Uterus (tissue), 4 donors: ENCODE data around the gene TMED4. TPM values are rescaled to one million over a fixed set of nuclear protein-coding genes. Genes with fewer than 3 reads are reported as not detected.

Source experiments
- DNase-seq, 2 donors: peaks; one replicate each; pipeline ENCODE4 v3.0.0-alpha.2; 2019 to 2020
- H3K27ac ChIP-seq, 2 donors: fragments of 200-600 bp; sonication (generic); 1 replicate in 1 of 2; 2 replicates in 1 of 2; pipeline ENCODE4 v1.5.1; 2016 to 2018
- H3K27me3 ChIP-seq, 2 donors: fragments of 200-600 bp; sonication (generic); one replicate each; pipeline ENCODE4 v1.5.1; 2018 to 2019; ENCODE audit warnings: control low read depth in 1 of 2
- H3K36me3 ChIP-seq, 2 donors: fragments of 200-600 bp; sonication (generic); one replicate each; pipeline ENCODE4 v1.5.1; 2019; ENCODE audit warnings: control low read depth in 1 of 2
- H3K4me1 ChIP-seq, 2 donors: fragments of 200-600 bp; sonication (generic); one replicate each; pipeline ENCODE4 v1.5.1; 2018 to 2019; ENCODE audit warnings: control low read depth in 1 of 2
- H3K4me3 ChIP-seq, 2 donors: fragments of 200-600 bp; sonication (generic); 1 replicate in 1 of 2; 2 replicates in 1 of 2; pipeline ENCODE4 v1.5.1; 2018 to 2019; ENCODE audit warnings: mild to moderate bottlenecking in 1 of 2
- H3K9me3 ChIP-seq, 2 donors: fragments of 200-600 bp; sonication (generic); one replicate each; pipeline ENCODE4 v1.5.1; 2019; ENCODE audit warnings: control low read depth in 1 of 2
- CTCF ChIP-seq, 4 experiments: fragments of 200-600 bp in 2 of 4; fragments of 450-650 bp in 2 of 4; sonication (generic) in 2 of 4; IDR thresholded peaks; one replicate each; pipeline ENCODE4 v1.5.1; 2016 to 2019; ENCODE audit warnings: antibody characterized with exemption in 4 of 4, mild to moderate bottlenecking in 2 of 4, moderate library complexity in 1 of 4
- POLR2A ChIP-seq, 2 donors: fragments of 450-650 bp; IDR thresholded peaks; one replicate each; pipeline ENCODE4 v1.6.1; 2016; ENCODE audit warnings: antibody characterized with exemption in 2 of 2, mild to moderate bottlenecking in 1 of 2, moderate library complexity in 1 of 2
- intact Hi-C: fragments of 100-400 bp; cut with DNase I; formaldehyde crosslinking; loops from one replicate; pipeline ENCODE4 v1.15.1; 2023; ENCODE audit warnings: low total_unique reads
- total RNA-seq, 4 donors: library from RNA; depleted of rRNA in 3 of 4; stranded (reverse); fragments of >200 nt in 3 of 4; gene quantifications; one replicate each; pipeline versions ENCODE4 v1.1.0 to v1.2.4, GENCODE V29; 2014 to 2023
- donor health status: DM: yes; HTN: yes; CAD: no.

TMED4 gene
- total RNA-seq, 4 donors from 2014 or later, result 37.9 to 403 (median 85.8) TPM

GRCh38 chr7:44587843-44588711 is 6.0 kb upstream of the TMED4 start:
- Histone ChIP-seq H3K4me3 (no peak overlapping the region), H3K36me3 (no peaks in the 10 kb centered on the region), H3K27ac (no peak overlapping the region), H3K27me3 (no peaks in the 10 kb centered on the region), H3K9me3 (no peaks in the 10 kb centered on the region), H3K4me1 (no peaks in the 10 kb centered on the region)
- intact Hi-C loops, result no loop called here
- peak; percentile 34 to 54 for DNase-seq
- no peak for TF ChIP-seq POLR2A (IDR thresholded peaks at IDR 0.05)
- peak; percentile 48 to 70 (median 56) for TF ChIP-seq CTCF (IDR thresholded peaks at IDR 0.05)

DNA sequence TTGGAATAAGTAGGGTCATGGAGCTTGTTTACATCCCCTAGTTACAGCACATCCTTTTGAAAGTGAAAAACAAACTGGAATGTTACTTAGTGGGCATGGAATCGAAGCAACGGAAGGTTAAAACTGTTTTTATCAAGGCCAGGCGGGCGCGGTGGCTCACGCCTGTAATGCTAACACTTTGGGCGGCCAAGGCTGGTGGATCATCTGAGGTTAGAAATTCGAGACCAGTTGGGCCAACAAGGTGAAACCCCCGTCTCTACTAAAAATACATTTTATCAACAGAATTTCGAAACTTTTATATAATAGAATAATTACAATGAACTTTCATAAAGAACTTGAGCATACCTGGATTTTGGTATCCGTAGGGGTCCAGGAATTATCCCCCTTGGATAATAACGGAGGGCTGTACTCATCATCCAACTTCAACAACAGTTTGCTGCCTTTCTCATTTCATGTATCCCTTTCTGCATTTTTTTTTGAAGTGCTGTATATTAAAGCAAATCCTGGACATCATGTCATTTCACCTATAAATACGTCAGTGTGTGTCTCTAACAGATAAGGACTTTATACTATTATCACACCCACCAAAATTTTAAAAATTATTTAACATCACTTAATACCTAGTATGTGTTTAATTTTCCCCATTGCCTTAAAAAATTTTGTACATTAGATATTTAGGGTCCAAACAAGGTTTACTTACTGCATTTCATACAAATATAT is 1.3 kb upstream of the TMED4 start:
- no peaks in the 10 kb centered on the region for H3K9me3 ChIP-seq
- H3K36me3 ChIP-seq, result no peaks in the 10 kb centered on the region
- H3K4me3 ChIP-seq, result peak overlapping the region in 1 of 2 donors; percentile 90
- no peak for DNase-seq
- no peaks in the 10 kb centered on the region for H3K27me3 ChIP-seq
- intact Hi-C loops, result no loop called here
- peak overlapping the region; percentile 97 to 98 for H3K27ac ChIP-seq
- TF ChIP-seq POLR2A (IDR thresholded peaks at IDR 0.05) (no peak), CTCF (IDR thresholded peaks at IDR 0.05) (no peak)
- peaks cover 4 to 12% of the 10 kb centered on the region in 2 donors for H3K4me1 ChIP-seq

GRCh38 chr7:44580945-44581878 is 819 bp downstream of the TMED4 start:
- H3K4me3 ChIP-seq, result peak overlapping the region; percentile 71 to 90
- H3K9me3 ChIP-seq, result no peaks in the 10 kb centered on the region
- DNase-seq, result peak; percentile 26 to 32
- H3K36me3 ChIP-seq, result no peaks in the 10 kb centered on the region
- no peaks in the 10 kb centered on the region for H3K27me3 ChIP-seq
- H3K27ac ChIP-seq, result peak overlapping the region; percentile 77 to 98
- intact Hi-C loops, result no loop called here
- TF ChIP-seq CTCF (IDR thresholded peaks at IDR 0.05) (no peak), POLR2A (IDR thresholded peaks at IDR 0.05) (no peak)
- H3K4me1 ChIP-seq, result peaks cover 4 to 12% of the 10 kb centered on the region in 2 donors

GRCh38 chr7:44576228-44576627 is 5.8 kb downstream of the TMED4 start:
- no peak overlapping the region for H3K27ac ChIP-seq
- no peaks in the 10 kb centered on the region for H3K9me3 ChIP-seq
- H3K4me3 ChIP-seq, result no peak overlapping the region
- no peak for TF ChIP-seq CTCF (IDR thresholded peaks at IDR 0.05)
- TF ChIP-seq POLR2A (IDR thresholded peaks at IDR 0.05), result no peak
- no peak for DNase-seq
- intact Hi-C loops, result loop anchor here (10.0 kb wide), 1 partner anchor 409 kb away; no protein-coding TSS in a partner anchor
- peaks cover 10 to 12% of the 10 kb centered on the region in 2 donors for H3K4me1 ChIP-seq
- no peaks in the 10 kb centered on the region for H3K36me3 ChIP-seq
- no peaks in the 10 kb centered on the region for H3K27me3 ChIP-seq
